Stimulated activated CD4-positive, alpha-beta T cell treated with anti-CD3 and anti-CD28 coated beads, Interleukin-1b, Interleukin-23, amount 100 ng/mL, for 48 hours (primary cell): Measurements from ENCODE around the gene C1orf21.
A peak's percentile ranks its signal among the peaks of the same experiment; 100 is the strongest.

Experiments used
- DNase-seq: peaks from one replicate; pipeline ENCODE4 v3.0.0-alpha.2; 2020

Gene C1orf21

DNA sequence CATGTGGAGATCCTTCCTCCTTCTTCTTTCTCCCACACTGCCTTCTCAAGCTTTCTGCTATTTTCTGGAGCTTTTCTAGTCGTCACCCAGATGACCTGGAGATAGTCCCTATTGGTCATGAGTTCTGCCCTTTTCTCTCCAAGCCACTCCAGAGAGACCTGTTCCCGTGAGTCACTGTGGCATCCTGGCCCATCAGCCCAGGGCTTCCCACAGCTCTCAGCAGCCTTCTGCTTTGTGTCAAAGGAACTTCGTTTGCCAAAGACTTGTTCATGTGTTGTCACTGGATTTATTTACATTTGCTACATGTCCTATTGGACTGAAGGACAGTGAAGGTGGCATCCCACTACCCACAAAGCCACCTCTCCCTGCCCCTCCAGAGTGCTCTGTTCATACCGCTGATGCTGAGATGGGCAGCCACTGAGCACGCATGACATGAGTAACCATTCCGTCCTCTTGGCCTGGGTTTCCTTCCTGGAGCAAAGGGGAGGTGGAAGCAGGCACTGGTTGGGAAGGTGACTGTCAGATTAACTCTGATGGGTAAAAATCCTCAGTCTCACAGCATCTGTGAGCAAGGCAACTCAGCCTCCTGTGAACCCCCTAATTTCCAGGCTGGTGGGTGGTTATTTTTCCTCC is 248.6 kb downstream of the C1orf21 start:
- DNase-seq, result no peak

DNA sequence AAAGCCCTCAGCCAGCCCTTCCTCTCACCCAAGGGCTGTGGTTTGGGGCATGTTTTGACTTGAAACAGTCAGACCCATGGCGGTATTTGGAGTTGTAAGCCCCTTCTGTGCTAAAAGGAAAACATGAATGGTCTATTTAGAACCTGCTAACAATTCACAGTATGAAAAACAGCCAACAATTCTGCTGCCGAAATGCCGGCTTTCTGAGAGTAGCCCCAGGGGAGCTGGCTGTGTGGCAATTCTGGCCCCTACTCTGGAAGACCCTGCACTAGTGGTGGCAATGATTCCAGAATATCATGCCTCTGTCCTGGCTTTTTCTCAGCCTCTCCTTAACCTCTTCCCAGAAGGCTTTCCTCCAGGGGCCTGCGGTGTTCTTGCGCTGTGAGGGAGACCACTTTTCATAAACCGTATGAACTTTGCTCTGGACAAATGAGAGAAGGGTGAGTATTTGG is 249.2 kb downstream of the C1orf21 start:
- DNase-seq, result no peak

DNA sequence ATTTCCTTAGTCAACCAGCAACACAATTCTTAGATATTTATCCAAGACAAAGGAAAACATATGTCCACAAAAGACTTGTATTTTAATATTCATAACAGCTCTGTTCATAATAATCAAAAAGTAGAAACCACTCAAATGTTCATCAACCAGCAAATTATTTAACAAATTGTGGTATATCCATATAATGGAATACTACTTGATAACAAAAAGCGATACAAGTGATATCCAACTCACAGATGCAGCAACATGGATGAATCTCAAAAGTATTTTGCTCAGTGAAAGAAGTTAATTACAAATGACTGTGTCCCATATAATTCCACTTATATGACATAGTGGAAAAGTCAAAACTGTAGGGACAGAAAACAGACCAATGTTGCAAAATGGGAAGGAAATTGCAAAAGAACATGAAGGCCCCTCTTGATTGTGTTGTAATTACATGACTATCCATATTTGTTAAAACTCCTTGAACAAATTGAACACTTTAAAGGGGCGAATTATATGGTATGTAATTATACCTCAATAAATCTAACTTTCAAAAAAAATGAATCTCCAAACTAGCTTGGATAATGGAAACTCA is 250.9 kb downstream of the C1orf21 start:
- DNase-seq, result no peak

DNA sequence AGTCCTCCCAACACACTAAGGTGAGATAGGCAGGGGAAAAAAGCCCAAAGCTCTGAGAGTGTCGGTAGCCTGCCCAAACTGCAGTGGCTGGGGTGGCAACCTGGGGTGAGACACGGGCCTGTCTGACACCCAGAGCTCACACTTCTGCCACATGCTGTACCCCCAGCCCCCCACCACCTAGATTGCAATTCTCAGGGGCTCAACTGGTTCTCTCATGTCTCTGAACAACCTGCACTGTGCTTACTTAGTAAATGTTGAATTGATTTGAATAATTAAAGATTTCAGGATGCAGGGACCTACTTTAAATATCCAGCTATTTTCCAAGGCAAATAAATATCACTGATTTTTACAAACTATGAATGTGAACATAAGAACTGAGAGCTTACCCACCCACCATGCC is 252.4 kb downstream of the C1orf21 start:
- no peak for DNase-seq

DNA sequence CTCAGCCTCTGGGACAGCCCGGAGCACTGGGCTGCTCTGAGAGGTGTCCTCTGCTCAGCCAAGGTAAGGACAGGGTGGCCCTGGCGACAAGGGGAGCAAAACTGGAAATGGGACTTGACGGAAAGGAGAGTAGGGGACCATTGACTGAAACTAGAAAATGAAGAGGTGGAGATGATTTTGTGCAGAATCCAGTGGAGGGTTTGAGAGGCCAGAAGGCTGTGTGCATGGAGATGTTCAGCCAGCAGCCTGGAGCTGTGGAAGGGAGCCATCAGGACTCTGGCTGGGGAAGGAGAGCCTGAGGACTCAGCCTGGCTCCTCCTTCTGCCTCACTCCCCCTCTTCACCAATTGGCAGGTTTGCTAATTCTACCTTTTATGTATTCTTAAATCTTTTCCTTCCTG is 253.7 kb downstream of the C1orf21 start:
- DNase-seq, result no peak

DNA sequence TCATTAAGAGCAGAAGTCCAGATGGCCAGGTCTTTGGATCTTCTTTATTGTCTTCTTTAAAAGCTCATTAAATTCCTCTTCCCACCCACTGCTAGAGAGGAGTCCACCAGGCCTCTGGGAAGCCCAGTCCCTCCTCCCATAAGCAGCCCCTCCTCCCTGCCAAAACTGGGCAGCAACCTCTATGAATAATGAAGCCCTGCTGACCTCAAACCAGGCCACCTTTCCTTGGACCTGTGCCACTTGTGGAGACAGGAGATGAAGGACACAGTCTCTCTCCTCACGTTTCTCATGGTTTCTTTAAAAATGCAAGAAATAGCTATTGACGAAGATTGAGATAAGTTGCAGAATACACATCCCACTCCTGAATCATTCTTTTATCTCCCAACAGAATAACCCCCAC is 255.1 kb downstream of the C1orf21 start:
- DNase-seq, result no peak

DNA sequence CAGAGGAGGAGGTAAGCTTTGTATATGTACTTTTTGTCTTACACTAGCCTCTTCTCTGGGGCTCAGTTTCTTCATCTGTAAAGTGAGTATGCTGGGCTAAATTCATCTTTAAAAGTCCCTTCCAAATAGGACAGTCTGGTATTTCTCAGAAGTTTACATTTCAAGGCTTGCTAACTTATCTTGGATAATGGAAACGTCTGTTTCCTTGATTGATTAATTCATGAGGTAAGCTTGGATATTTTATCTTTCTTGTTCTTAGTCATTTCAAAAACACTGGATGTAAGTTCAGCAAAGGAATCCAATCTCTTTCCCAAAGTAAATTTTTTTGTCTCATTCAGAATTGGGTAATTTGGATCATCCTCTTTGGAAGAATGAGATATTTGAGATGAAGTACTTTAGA is 256.8 kb downstream of the C1orf21 start:
- no peak for DNase-seq

DNA sequence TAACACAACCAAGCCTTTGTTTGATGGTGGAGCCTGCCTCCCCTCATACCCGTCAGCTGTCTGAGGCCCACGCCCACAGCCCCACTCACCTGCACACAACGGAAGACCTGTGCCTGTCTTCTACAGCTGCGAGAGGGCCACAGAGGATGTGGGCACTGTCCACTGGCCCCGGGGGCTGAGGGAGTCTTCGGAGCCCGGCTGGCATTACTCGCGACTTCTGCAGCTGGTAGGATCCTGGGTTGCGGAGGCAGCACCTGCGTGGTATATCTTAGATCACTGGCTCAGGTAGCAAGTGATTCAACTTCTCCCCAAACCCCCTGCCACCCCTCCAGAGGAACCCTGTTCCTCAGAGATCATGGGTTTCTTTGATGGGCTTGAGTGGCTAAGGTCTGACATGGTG is 257.9 kb downstream of the C1orf21 start:
- no peak for DNase-seq

DNA sequence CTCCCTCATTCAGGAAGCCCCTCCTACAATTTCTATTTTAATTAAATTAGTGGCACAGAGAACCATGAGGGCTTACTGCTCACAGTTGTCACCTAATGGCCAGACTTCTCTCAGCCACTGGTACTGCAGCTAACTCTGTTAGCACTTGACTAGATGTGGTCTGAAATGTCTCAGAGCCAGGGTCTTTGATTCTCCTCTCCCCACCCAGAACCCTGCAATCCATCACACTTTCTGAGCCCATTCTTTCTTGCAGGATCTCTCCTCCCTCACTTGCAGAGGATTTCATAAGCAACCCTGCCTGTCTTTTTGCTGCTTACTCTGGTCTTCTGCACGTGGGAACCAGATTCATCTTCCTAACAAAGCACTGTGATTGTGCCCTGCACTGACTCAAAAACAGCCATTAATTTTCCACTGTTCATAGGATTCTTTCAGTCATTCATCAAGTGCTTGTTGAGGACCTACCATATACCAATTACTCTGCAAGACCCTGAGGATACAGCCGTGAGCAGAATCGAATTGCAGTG is 259.4 kb downstream of the C1orf21 start:
- no peak for DNase-seq

DNA sequence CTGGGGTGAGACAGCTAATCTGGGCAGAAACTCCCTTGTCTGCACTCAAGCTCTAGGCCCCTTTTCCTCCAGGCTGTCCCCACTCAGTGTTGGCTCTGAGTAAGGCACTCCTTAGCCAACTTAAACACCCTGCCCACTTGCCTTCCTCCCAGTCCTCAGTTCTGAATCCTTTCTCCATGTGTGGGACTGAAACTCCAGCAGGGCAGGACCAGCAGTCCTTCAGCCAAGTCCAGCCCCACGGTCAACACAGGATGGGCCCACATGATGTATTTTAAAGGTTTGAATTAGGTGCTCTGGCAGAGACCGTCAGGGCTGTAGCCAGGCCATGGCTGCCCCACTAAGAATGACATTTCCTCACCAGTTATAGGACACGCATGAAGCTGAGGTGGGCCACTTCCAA is 260.0 kb downstream of the C1orf21 start:
- DNase-seq, result no peak

DNA sequence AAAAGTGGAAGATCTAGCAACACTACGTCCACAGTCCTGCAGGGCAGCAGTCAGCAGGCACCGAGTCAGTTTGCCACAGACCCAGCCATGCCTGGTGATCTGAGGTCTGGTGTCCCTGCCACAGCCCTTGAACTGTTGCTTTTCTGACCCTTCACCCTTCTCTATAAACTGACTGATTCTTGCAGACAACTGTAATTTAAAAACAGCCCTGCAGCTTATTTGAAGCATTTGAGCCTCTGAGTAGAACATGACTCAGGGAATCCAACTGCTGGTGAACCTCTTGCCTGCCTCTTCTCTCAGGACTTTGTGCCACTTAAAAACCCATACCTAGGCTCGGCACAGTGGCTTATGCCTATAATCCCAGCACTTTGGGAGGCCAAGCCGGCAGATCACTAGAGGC is 260.6 kb downstream of the C1orf21 start:
- no peak for DNase-seq

DNA sequence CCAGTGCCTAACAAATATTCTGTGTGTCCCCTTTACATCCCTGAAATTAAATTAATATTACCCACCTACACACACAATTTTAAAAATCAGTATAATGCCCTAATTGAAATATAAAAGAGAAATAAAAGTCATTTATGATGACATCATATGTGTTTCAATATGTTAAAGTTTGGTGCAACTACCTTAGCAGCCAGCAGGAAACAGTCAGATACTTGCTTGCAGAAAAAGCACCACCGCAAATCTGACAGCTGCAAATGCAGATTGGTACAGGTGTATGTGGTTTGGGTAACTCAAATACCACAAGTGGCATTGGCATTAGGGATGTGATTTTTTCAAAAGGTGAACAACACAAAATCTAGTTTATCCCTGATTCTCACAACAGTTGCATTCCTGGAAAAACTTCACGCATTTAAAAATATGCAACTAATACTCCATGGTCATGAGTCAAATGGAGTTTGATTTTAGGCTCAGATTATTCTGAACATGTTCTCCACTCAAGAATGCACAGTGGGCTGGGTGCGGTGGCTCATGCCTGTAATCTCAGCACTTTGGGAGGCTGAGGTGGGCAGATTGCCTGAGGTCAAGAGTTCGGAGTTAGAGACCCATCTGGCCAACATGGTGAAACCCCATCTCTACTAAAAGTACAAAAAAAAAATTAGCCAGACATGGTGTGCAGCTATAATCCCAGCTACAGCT is 261.5 kb downstream of the C1orf21 start:
- DNase-seq, result no peak

DNA sequence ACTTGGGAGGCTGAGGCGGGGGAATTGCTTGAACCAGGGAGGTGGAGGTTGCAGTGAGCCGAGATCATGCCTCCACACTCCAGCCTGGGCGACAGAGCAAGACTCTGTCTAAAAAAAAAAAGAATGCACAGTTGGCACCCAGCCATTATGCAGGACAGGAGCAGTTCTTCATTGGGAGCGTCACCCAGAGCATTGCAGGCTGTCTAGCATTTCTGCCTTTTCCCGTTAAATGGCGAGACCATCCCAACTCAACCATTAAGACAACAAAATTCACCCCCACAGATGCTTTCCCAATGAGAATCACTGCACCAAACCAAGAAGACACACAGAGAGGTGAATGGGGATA is 262.0 kb downstream of the C1orf21 start:
- no peak for DNase-seq

DNA sequence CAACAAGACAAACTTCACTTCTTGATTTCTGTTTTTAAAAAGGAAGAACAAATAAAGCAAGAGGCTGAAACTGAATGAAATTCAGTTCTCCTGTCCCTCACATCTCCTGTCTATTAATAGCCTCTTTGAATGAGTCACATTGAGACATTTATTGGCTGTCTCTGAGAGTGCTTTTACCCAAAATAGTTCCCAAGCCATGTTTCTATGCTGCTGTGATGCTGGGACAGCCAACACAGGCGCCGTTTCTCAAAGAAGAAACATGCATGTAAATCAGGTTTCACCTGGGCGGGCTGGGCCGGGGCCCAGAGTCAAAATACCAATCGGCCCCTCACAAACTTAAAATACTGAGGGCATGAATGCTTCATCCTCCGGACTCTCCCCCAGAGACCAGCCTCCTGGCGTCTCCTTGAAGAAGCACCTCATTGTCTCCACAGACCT is 262.6 kb downstream of the C1orf21 start:
- no peak for DNase-seq

DNA sequence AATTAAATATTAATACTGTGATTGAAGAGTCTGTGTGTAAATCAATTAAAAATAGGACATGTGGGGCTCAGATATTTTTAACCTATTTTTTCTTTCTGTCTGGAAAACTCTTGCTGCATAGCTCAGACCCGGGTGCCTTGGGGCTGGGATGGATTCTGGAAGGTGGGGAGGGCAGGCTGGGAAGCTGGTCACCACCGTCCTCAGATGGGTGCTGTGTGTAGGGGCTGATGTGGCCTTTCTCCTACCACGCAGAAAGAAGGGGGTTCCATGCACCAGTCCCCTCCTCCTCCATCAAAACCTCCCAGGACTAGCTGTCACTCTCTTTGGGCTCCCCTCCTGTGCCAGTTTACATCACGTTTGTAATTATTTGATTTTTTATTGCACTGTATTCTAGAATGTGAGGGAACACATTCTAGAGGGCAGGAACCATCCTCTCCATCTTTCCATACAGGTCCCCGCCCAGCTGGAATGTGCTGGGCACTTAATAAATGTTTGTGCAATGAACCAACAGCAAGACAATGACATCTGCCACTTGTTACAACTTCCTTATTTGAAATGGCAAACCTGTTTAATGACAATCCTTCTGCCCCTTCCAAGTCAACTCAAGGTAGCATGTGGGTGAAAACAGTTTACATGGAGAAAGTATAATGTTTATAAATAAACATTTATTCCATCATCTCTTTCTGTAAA is 263.5 kb downstream of the C1orf21 start:
- DNase-seq, result no peak

DNA sequence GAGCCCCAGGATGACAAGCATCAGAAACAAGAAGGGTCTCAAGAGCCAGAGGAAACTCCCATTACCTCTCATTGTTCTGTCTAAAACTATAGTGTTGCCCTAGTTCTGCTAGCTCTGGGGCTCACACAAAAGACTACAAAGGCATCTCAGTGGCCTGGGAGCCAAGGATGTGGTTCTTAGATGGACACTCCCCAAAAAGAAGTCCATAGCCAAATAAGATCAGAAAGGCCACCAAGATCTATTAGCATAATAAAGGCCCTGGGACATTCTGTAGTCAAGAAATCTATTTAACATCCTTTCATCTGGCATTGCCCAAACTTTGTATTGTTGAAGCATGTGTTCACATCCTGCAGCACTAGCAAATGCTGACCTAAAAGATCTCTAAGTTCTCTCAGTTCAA is 268.4 kb downstream of the C1orf21 start:
- DNase-seq, result no peak

DNA sequence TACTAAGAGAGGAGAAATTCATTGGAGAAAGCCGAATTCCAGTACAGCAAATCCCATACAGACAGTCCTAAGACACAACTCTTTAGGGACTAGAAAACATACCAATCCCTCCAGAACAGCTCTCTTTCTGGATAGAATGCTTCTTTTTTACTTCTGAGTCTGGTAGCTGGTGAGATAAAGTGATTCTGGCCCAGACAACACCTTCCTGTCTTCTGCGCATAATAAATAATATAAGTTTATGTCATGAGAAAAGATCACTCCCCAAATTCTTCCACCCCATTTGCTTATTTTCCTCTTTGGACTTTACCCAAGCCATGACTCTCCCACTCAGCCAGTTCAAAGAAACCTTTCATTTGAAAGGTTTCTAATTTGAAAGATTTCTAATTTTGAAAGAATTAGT is 269.4 kb downstream of the C1orf21 start:
- DNase-seq, result no peak

DNA sequence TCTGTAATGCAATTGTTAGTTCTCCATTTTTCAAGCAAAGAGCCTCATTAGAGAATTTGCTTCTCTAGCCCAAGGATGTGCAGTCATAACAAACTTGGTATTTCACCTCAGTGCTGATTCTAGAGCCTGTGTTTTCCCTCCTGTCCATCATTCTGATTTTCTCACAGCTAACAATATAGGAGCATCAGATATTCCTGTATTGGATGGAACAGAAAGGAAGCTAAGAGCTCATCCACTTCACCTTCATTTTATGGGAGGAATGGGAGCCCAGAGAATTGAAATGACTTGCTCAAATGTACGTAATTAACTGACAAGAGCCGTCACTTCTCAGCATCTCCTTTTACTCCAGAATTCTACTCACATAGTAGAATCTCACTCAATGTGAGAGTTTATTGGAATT is 271.2 kb downstream of the C1orf21 start:
- no peak for DNase-seq

DNA sequence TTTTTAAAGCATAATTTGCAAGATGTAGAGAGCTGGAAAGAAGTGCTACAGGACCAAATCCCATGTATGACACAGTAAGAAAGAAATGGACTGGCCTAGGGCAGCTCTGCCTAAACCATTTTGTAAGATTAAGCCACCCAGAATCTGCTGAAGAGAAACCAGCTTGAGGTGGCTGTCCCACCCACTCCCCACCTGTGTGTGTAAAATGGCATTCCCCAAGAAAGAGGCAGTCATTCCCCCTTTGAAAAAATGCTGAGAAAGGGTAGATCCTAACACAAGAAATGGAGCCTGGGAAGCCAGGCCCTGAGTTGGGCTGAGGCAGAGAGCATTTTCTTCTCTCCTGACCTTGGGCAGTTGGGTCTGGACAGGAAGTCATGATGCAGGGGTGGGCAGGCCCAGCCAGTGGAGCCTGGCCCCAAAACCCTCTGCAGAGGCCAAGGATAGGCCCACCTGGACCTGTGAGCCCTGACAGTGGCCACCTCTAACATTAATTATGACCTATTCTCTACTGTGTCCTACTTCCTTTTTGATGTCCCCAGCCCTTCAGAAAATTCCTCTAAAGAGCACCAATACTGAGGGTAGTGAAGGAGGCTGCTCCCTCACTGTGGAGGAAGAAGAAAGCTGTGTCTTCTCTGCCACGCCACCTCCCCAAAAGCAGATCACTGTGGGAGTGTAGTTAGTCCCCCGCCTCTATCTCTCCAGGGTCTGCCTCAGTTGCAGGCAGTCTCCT is 273.8 kb downstream of the C1orf21 start:
- no peak for DNase-seq

DNA sequence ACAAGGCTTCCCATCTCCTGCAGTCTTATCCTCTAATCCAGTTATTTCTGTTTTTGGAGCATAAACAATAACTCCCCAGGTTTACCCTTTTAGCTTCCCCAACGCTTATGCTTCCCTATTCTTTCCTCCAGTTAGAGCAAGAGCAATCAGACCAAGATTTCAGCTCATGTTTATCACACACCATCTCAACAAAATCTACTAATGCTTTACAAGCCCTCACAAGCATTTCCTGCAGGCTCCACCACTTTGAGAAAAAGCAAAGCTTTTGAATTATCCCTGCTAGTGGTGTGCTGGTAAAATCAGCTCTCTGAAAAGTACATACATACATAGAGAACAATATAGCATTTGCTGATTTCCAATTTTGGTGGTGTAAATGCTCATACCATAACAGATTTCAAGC is 275.0 kb downstream of the C1orf21 start:
- no peak for DNase-seq

DNA sequence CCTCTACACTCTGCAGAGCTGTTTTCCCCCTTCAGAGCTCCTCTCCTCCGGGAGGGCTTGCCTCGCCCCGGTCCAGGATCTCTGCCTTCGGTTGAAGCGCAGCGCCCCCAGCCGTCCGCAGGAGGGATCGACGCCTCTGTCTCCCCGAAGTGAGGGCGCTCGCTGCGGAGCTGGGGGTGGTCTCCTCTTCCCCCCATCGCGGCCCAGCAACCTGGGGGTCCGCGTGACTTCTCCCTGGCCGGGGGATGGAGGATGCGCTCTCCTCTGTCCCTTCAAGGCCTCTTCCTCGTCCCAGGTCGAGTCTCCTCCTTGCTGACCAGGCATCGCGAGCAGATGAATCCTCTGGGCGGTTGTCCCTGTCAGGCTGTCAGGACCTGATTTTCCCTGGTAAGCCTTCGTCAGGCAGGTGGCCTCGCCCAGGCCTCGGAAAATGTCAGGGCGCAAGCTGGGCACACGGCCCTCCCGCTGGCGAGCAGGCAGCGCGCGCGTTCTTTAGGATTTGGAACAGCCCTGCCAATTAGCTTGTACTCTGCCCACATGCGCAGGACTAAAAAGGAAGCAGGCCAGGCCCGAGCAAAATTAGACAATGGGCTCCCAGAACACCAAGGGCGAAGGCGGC is 277.3 kb downstream of the C1orf21 start:
- DNase-seq, result peak; percentile 49

DNA sequence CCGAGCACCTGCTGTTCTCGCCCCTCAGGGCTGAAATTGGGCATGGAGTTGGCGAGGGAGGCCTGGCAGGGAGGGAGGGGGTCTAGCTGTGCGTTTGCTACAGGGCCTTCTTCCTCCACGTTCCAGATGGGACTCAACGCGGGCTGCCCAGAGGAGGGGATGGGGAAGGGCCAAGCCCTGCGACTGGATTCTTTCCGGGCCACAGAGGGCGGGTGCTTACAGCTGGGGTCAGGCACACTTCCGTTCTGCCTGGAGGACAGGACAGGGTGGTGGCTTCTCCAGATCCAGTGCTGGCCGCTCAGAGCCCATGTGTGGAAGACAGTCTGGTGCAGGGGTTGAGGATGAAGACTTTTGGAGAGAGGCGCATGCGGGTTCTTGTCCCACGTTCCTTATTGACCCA is 277.8 kb downstream of the C1orf21 start:
- no peak for DNase-seq

DNA sequence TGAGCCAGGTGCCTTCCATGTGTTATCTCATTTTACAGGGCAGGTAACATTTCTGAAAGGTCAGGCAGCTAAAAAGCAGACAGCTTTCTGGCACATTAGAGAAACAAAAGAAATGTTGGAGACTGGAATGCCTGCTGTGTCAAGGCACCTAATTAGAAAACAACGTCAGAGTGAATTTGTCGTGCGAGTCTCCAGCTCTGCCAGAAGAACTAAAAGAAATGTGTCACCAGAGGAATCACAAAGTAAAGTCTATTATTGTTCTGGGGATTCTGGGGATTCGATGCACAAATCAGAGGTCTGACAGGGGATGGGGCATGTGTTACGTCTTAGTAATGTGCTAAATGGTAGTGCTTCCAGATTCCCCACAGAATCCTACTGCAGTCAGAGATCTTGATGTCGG is 278.5 kb downstream of the C1orf21 start:
- no peak for DNase-seq
